SK-N-SH treated with all-trans-retinoic acid at 6 μM for 48 hours (cell line): ENCODE results near the gene MTMR6.

Experiments
- ATAC-seq: fragments of 200-7000 bp; cut with Tn5 transposase; 3 replicates; pipeline ENCODE4 v1.9.1; 2020; ENCODE audit warnings: mild to moderate bottlenecking, moderate library complexity
- ARNTL ChIP-seq: fragments of 450-650 bp; formaldehyde crosslinking; IDR thresholded peaks from 2 replicates; pipeline ENCODE4 v1.5.0; 2020; ENCODE audit warnings: low read depth, mild to moderate bottlenecking, moderate library complexity, borderline replicate concordance
- BACH2 ChIP-seq: fragments of 250-450 bp; sonication (Bioruptor Pico); IDR thresholded peaks from 2 replicates; pipeline ENCODE4 v1.9.0; 2021; ENCODE audit warnings: mild to moderate bottlenecking, borderline replicate concordance
- CREB5 ChIP-seq: fragments of 250-450 bp; sonication (Bioruptor Pico); IDR thresholded peaks from 2 replicates; pipeline ENCODE4 v1.5.1; 2020; ENCODE audit warnings: low read depth, mild to moderate bottlenecking, moderate library complexity
- CSDC2 ChIP-seq: fragments of 250-450 bp; sonication (Bioruptor Pico); IDR thresholded peaks from 2 replicates; pipeline ENCODE4 v1.5.0; 2020; ENCODE audit warnings: mild to moderate bottlenecking, moderate library complexity
- CSRNP3 ChIP-seq: fragments of 250-450 bp; sonication (Bioruptor Pico); IDR thresholded peaks from 2 replicates; pipeline ENCODE4 v1.5.1; 2021; ENCODE audit warnings: mild to moderate bottlenecking, moderate library complexity
- ESRRG ChIP-seq: fragments of 250-450 bp; sonication (Bioruptor Pico); IDR thresholded peaks from 2 replicates; pipeline ENCODE4 v1.6.1; 2021; ENCODE audit warnings: mild to moderate bottlenecking
- GLIS3 ChIP-seq: fragments of 250-450 bp; sonication (Bioruptor Pico); IDR thresholded peaks from 2 replicates; pipeline ENCODE4 v1.5.0; 2020; ENCODE audit warnings: mild to moderate bottlenecking, moderate library complexity
- ISL1 ChIP-seq: fragments of 250-450 bp; sonication (Bioruptor Pico); IDR thresholded peaks from 2 replicates; pipeline ENCODE4 v2.1.2; 2022; ENCODE audit warnings: mild to moderate bottlenecking, moderate library complexity
- OSR1 ChIP-seq: fragments of 250-450 bp; sonication (Bioruptor Pico); IDR thresholded peaks from 2 replicates; pipeline ENCODE4 v1.8.0; 2022; ENCODE audit warnings: moderate library complexity, mild to moderate bottlenecking, inconsistent platforms
- PATZ1 ChIP-seq: fragments of 250-450 bp; sonication (Bioruptor Pico); IDR thresholded peaks from 2 replicates; pipeline ENCODE4 v1.8.0; 2020; ENCODE audit warnings: mild to moderate bottlenecking, moderate library complexity, borderline replicate concordance
- POU6F1 ChIP-seq: fragments of 250-450 bp; sonication (Bioruptor Pico); IDR thresholded peaks from 2 replicates; pipeline ENCODE4 v1.8.0; 2021; ENCODE audit warnings: low read depth, mild to moderate bottlenecking, moderate library complexity, borderline replicate concordance
- PPARA ChIP-seq: fragments of 250-450 bp; sonication (Bioruptor Pico); IDR thresholded peaks from 2 replicates; pipeline ENCODE4 v1.5.0; 2020; ENCODE audit warnings: mild to moderate bottlenecking, borderline replicate concordance
- RARB ChIP-seq: fragments of 250-450 bp; sonication (Bioruptor Pico); IDR thresholded peaks from 2 replicates; pipeline ENCODE4 v1.8.0; 2021; ENCODE audit warnings: mild to moderate bottlenecking, moderate library complexity
- SNAI2 ChIP-seq: fragments of 250-450 bp; sonication (Bioruptor Pico); IDR thresholded peaks from 2 replicates; pipeline ENCODE4 v1.5.0; 2020; ENCODE audit warnings: mild to moderate bottlenecking, moderate library complexity
- TCF4 ChIP-seq: fragments of 250-450 bp; sonication (Bioruptor Pico); IDR thresholded peaks from 2 replicates; pipeline ENCODE4 v1.8.0; 2021; ENCODE audit warnings: mild to moderate bottlenecking, moderate library complexity, borderline replicate concordance
- TOX ChIP-seq: fragments of 250-450 bp; sonication (Bioruptor Pico); IDR thresholded peaks from 2 replicates; pipeline ENCODE4 v1.8.0; 2021; ENCODE audit warnings: mild to moderate bottlenecking, moderate library complexity, borderline replicate concordance
- ZC3H10 ChIP-seq: fragments of 250-450 bp; sonication (Bioruptor Pico); IDR thresholded peaks from 2 replicates; pipeline ENCODE4 v1.5.1; 2021; ENCODE audit warnings: mild to moderate bottlenecking, moderate library complexity
- ZFP30 ChIP-seq: fragments of 450-650 bp; formaldehyde crosslinking; IDR thresholded peaks from 2 replicates; pipeline ENCODE4 v1.5.0; 2022; ENCODE audit warnings: mild to moderate bottlenecking, moderate library complexity
- ZNF565 ChIP-seq: fragments of 450-650 bp; formaldehyde crosslinking; conservative IDR thresholded peaks from 2 replicates; pipeline ENCODE4 v1.5.0; 2020; ENCODE audit warnings: low read depth, mild to moderate bottlenecking, moderate library complexity
- ZNF70 ChIP-seq: fragments of 450-650 bp; formaldehyde crosslinking; IDR thresholded peaks from 2 replicates; pipeline ENCODE4 v1.5.0; 2020; ENCODE audit warnings: mild to moderate bottlenecking, moderate library complexity
- ZNF8 ChIP-seq: fragments of 450-650 bp; formaldehyde crosslinking; IDR thresholded peaks from 2 replicates; pipeline ENCODE4 v1.5.0; 2020; ENCODE audit warnings: mild to moderate bottlenecking, moderate library complexity

The MTMR6 gene

GRCh38 chr13:25249001-25249543, 38.2 kb downstream of the MTMR6 start (continued):
- TF ChIP-seq PATZ1, result no peak

- no peak for ATAC-seq
- no peak for TF ChIP-seq CSRNP3
- no peak for TF ChIP-seq ISL1 (CRISPR knock-in tag)
- no peak for TF ChIP-seq TCF4
- TF ChIP-seq ESRRG, result no peak
- no peak for TF ChIP-seq SNAI2 (CRISPR knock-in tag)
Observed at GRCh38 chr13:25248071-25248470, 39.2 kb downstream of the MTMR6 start.

GRCh38 chr13:25247360-25247759, 39.9 kb downstream of the MTMR6 start:
- TF ChIP-seq ZFP30 (CRISPR knock-in tag) (no peak), SNAI2 (CRISPR knock-in tag) (no peak), PATZ1 (no peak), BACH2 (CRISPR knock-in tag) (no peak), ZNF70 (CRISPR knock-in tag) (no peak), ZNF565 (CRISPR knock-in tag) (no peak), CREB5 (CRISPR knock-in tag) (no peak), ARNTL (no peak), POU6F1 (CRISPR knock-in tag) (no peak), CSRNP3 (no peak), OSR1 (CRISPR knock-in tag) (no peak), PPARA (CRISPR knock-in tag) (no peak)
- no peak for ATAC-seq

GRCh38 chr13:25244123-25244522, 43.2 kb downstream of the MTMR6 start:
- no peak for TF ChIP-seq RARB
- TF ChIP-seq, all 23 proteins: peak for 0
- no peak for ATAC-seq

GRCh38 chr13:25242956-25243355, 44.3 kb downstream of the MTMR6 start:
- TF ChIP-seq ZNF8 (CRISPR knock-in tag) (no peak), ARNTL (no peak), ZNF70 (CRISPR knock-in tag) (no peak), ZC3H10 (CRISPR knock-in tag) (no peak), ZNF565 (CRISPR knock-in tag) (no peak), OSR1 (CRISPR knock-in tag) (no peak), POU6F1 (CRISPR knock-in tag) (no peak), TOX (CRISPR knock-in tag) (no peak), RARB (no peak), GLIS3 (CRISPR knock-in tag) (no peak), ZFP30 (CRISPR knock-in tag) (no peak), CSDC2 (no peak)
- ATAC-seq, result no peak
